Measurements from ENCODE around the gene IRF2BP2.

Gene IRF2BP2

DNA sequence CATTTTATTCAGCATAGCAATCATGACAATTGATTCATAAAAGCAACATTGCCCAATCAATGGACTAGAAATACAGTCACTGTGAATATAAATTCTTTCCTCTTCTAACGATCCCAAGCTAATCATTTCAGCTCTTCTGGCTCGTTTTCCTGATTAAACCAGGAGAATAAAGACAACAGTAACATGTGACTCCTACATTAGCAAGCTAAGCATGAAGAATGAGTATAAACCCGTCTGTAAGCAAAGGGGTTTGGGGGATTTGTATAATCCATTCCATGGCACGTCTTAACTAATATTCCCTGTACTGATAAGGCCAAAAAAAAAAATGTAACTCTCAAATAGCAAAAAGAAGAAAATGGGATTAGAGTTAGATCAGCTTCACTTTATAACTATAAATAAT is 21.6 kb downstream of the IRF2BP2 start:
- H3K36me3 ChIP-seq (ENCODE audit: control insufficient read depth, insufficient read depth, low read length): no peaks in the 10 kb centered on the region
- WGBS (ENCODE audit: extremely low coverage, insufficient coverage, low lambda C conversion rate): no CpG with 5 or more reads among the region's 4 CpGs

DNA sequence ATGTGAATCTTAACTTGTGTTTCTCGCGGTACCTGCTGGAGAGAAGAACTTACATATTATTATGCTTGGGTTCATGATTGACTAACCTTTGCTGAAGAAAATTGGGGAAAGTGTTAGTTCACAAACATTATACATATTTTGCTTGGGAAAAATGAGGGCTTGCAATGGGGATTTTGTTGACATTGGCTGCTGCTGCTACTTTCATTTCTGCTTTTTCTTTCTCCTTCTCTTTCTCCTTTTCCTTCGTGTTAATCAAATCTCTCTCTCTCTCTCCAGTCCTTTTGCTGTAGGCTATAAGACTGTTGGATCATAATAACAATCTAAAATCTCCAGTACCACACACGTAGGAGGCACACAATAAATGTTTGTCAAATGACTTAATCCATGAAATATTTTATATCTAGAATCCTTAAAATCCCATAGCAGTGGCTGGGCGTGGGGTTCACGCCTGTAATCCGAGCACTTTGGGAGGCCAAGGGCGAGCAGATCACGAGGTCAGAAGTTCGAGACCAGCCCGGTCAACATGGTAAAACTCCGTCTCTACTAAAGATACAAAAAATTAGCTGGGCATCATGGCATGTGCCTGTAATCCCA is 23.0 kb downstream of the IRF2BP2 start:
- Histone ChIP-seq H2BK5ac (ENCODE audit: low read length) (no peak overlapping the region), H3K4ac (ENCODE audit: low read depth, low read length) (no peak overlapping the region), H3K56ac (ENCODE audit: low read length) (no peak overlapping the region), H3K79me1 (ENCODE audit: low read length) (no peaks in the 10 kb centered on the region), H4K8ac (ENCODE audit: low read depth, low read length) (no peak overlapping the region), H3K23ac (ENCODE audit: low read length) (no peak overlapping the region), H4K5ac (ENCODE audit: low read length) (no peak overlapping the region), H3K27me3 (ENCODE audit: insufficient read depth, low read length, poor library complexity) (no peaks in the 10 kb centered on the region), H2BK120ac (ENCODE audit: low read depth, low read length) (no peak overlapping the region), H2AK5ac (ENCODE audit: low read length) (no peak overlapping the region), H2BK15ac (replicated peaks; ENCODE audit: low read depth) (no peak overlapping the region), H3K18ac (ENCODE audit: low read length) (no peak overlapping the region), H3K4me3 (ENCODE audit: low read length) (no peak overlapping the region), H3K9ac (ENCODE audit: low read length) (no peak overlapping the region), H3K79me2 (ENCODE audit: control insufficient read depth, insufficient read depth, low read length) (no peaks in the 10 kb centered on the region), H3K27ac (ENCODE audit: low read depth, low read length) (no peak overlapping the region), H3K36me3 (ENCODE audit: control insufficient read depth, insufficient read depth, low read length) (no peaks in the 10 kb centered on the region), H3K4me2 (ENCODE audit: low read length) (no peak overlapping the region), H3K4me1 (ENCODE audit: control insufficient read depth, low read depth, low read length) (no peaks in the 10 kb centered on the region)
- WGBS (ENCODE audit: extremely low coverage, insufficient coverage, low lambda C conversion rate): no CpG with 5 or more reads among the region's 12 CpGs
- DNase-seq: no peak

More for the DNA sequence above, 21.6 kb downstream of the IRF2BP2 start:
- Histone ChIP-seq H3K4ac (ENCODE audit: low read depth, low read length) (no peak overlapping the region), H2BK15ac (replicated peaks; ENCODE audit: low read depth) (no peak overlapping the region), H3K4me1 (ENCODE audit: control insufficient read depth, low read depth, low read length) (no peaks in the 10 kb centered on the region), H3K79me1 (ENCODE audit: low read length) (no peaks in the 10 kb centered on the region), H3K79me2 (ENCODE audit: control insufficient read depth, insufficient read depth, low read length) (no peaks in the 10 kb centered on the region), H3K56ac (ENCODE audit: low read length) (no peak overlapping the region), H2BK120ac (ENCODE audit: low read depth, low read length) (no peak overlapping the region), H3K4me2 (ENCODE audit: low read length) (no peak overlapping the region), H3K18ac (ENCODE audit: low read length) (no peak overlapping the region), H4K8ac (ENCODE audit: low read depth, low read length) (no peak overlapping the region), H3K27ac (ENCODE audit: low read depth, low read length) (no peak overlapping the region), H3K4me3 (ENCODE audit: low read length) (no peak overlapping the region), H2AK5ac (ENCODE audit: low read length) (no peak overlapping the region), H2BK5ac (ENCODE audit: low read length) (no peak overlapping the region), H3K23ac (ENCODE audit: low read length) (no peak overlapping the region), H3K9ac (ENCODE audit: low read length) (no peak overlapping the region), H3K27me3 (ENCODE audit: insufficient read depth, low read length, poor library complexity) (no peaks in the 10 kb centered on the region), H4K5ac (ENCODE audit: low read length) (no peak overlapping the region)
- no peak for DNase-seq

DNA sequence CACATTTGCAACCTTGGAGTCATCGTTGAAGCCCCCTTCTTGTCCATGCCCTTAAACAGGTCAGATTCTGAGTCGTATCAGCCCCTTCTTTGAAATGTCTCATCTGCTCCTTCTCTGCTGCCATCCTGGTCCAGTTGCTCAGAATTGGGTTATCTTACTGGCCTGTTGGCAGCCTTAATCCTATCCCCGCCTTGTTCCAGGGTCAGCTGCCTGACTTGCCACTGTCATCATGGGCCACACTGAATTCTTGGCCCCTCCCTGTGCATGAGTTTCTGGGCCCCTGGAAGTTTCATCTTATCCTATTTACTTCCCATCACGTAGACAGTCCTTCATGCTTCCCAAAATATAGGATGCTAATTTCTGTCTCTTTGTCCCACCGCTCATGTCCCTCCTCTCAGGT is 23.7 kb downstream of the IRF2BP2 start:
- no peak overlapping the region for H3K9ac ChIP-seq (ENCODE audit: low read length)
- H3K36me3 ChIP-seq (ENCODE audit: control insufficient read depth, insufficient read depth, low read length): no peaks in the 10 kb centered on the region
- no peaks in the 10 kb centered on the region for H3K27me3 ChIP-seq (ENCODE audit: insufficient read depth, low read length, poor library complexity)
- H3K79me1 ChIP-seq (ENCODE audit: low read length): no peaks in the 10 kb centered on the region
- no peak overlapping the region for H3K18ac ChIP-seq (ENCODE audit: low read length)
- H3K4me1 ChIP-seq (ENCODE audit: control insufficient read depth, low read depth, low read length): no peaks in the 10 kb centered on the region
- no peaks in the 10 kb centered on the region for H3K79me2 ChIP-seq (ENCODE audit: control insufficient read depth, insufficient read depth, low read length)
- H2BK5ac ChIP-seq (ENCODE audit: low read length): no peak overlapping the region
- H4K8ac ChIP-seq (ENCODE audit: low read depth, low read length): no peak overlapping the region
- H2BK15ac ChIP-seq (replicated peaks; ENCODE audit: low read depth): no peak overlapping the region
- H3K23ac ChIP-seq (ENCODE audit: low read length): no peak overlapping the region
- H3K27ac ChIP-seq (ENCODE audit: low read depth, low read length): no peak overlapping the region
- no peak overlapping the region for H3K4me2 ChIP-seq (ENCODE audit: low read length)
- H3K56ac ChIP-seq (ENCODE audit: low read length): no peak overlapping the region
- H3K4ac ChIP-seq (ENCODE audit: low read depth, low read length): no peak overlapping the region
- H4K5ac ChIP-seq (ENCODE audit: low read length): no peak overlapping the region
- DNase-seq: no peak
- WGBS (ENCODE audit: extremely low coverage, insufficient coverage, low lambda C conversion rate): no CpG with 5 or more reads among the region's 5 CpGs
- H2AK5ac ChIP-seq (ENCODE audit: low read length): no peak overlapping the region
- no peak overlapping the region for H3K4me3 ChIP-seq (ENCODE audit: low read length)
- H2BK120ac ChIP-seq (ENCODE audit: low read depth, low read length): no peak overlapping the region

DNA sequence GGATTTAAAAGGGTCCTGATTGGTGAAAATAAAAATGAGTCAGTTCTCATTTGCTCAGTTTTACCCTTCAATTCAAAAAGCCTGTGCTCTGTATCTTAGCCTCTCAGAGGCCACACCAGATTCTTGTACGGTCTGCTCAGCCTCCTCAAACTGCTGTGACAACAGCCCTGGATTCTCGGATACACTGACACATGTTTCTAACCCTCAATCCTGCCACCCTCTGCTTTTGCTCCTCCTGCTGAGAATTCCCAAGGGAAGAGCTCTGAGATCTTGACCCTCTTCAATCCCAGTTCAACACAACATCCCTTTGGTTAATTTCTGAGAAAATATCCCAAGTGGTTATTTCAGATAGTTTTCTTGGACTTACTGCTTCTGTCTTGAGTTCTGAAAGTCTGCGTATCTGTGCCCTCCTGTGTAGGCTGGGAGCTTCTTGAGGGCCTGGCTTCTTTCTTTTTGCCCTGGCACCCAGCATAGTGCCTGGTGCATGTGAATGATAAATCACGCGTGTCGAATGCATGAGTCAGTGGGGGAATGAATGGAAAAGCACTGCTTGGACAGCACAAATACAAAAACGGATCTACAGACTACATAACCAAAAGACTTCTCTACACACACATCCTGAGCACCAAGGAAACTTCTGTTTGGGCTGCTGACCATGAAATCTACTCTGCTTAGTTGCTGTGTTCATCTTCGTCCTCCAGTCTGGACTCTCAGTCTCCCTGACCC is 24.5 kb downstream of the IRF2BP2 start:
- no peaks in the 10 kb centered on the region for H3K79me2 ChIP-seq (ENCODE audit: control insufficient read depth, insufficient read depth, low read length)
- H2BK5ac ChIP-seq (ENCODE audit: low read length): no peak overlapping the region
- DNase-seq: no peak
- no CpG with 5 or more reads among the region's 8 CpGs for WGBS (ENCODE audit: extremely low coverage, insufficient coverage, low lambda C conversion rate)
- no peak overlapping the region for H3K4me2 ChIP-seq (ENCODE audit: low read length)
- no peak overlapping the region for H3K56ac ChIP-seq (ENCODE audit: low read length)
- H3K79me1 ChIP-seq (ENCODE audit: low read length): no peaks in the 10 kb centered on the region
- no peak overlapping the region for H3K4me3 ChIP-seq (ENCODE audit: low read length)
- no peak overlapping the region for H3K23ac ChIP-seq (ENCODE audit: low read length)
- no peaks in the 10 kb centered on the region for H3K4me1 ChIP-seq (ENCODE audit: control insufficient read depth, low read depth, low read length)
- no peak overlapping the region for H3K27ac ChIP-seq (ENCODE audit: low read depth, low read length)
- no peaks in the 10 kb centered on the region for H3K27me3 ChIP-seq (ENCODE audit: insufficient read depth, low read length, poor library complexity)
- H2BK120ac ChIP-seq (ENCODE audit: low read depth, low read length): no peak overlapping the region
- H4K5ac ChIP-seq (ENCODE audit: low read length): no peak overlapping the region
- H3K4ac ChIP-seq (ENCODE audit: low read depth, low read length): no peak overlapping the region
- no peak overlapping the region for H4K8ac ChIP-seq (ENCODE audit: low read depth, low read length)
- no peak overlapping the region for H2BK15ac ChIP-seq (replicated peaks; ENCODE audit: low read depth)
- H3K18ac ChIP-seq (ENCODE audit: low read length): no peak overlapping the region
- no peak overlapping the region for H3K9ac ChIP-seq (ENCODE audit: low read length)
- H3K36me3 ChIP-seq (ENCODE audit: control insufficient read depth, insufficient read depth, low read length): no peaks in the 10 kb centered on the region
- H2AK5ac ChIP-seq (ENCODE audit: low read length): no peak overlapping the region

DNA sequence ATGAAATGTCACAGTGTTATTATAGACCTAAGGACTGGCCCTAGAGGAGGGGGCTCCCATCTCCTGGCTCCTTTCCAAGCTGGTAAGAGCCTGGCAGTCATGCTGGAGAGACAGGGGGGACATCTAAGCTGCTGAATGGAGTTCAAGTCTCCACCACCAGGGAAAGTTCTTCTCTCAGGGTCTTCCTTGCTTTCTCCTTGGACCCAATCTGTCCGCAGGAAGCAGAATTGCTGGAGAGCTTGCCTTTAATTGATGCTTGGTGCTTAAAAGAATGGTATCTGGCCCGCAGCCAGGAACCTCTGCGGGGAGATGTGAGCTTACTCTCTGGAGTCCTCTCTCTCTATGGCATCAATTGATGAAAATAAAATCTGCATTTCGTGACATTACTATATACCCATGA is 25.1 kb downstream of the IRF2BP2 start:
- Histone ChIP-seq H2BK120ac (ENCODE audit: low read depth, low read length) (no peak overlapping the region), H4K8ac (ENCODE audit: low read depth, low read length) (no peak overlapping the region), H3K4ac (ENCODE audit: low read depth, low read length) (no peak overlapping the region), H3K36me3 (ENCODE audit: control insufficient read depth, insufficient read depth, low read length) (no peaks in the 10 kb centered on the region), H3K56ac (ENCODE audit: low read length) (no peak overlapping the region), H3K4me1 (ENCODE audit: control insufficient read depth, low read depth, low read length) (no peaks in the 10 kb centered on the region), H2BK5ac (ENCODE audit: low read length) (no peak overlapping the region), H2BK15ac (replicated peaks; ENCODE audit: low read depth) (no peak overlapping the region), H3K23ac (ENCODE audit: low read length) (no peak overlapping the region), H3K79me2 (ENCODE audit: control insufficient read depth, insufficient read depth, low read length) (no peaks in the 10 kb centered on the region), H3K9ac (ENCODE audit: low read length) (no peak overlapping the region), H3K27me3 (ENCODE audit: insufficient read depth, low read length, poor library complexity) (no peaks in the 10 kb centered on the region), H3K4me2 (ENCODE audit: low read length) (no peak overlapping the region), H3K27ac (ENCODE audit: low read depth, low read length) (no peak overlapping the region), H3K4me3 (ENCODE audit: low read length) (no peak overlapping the region), H4K5ac (ENCODE audit: low read length) (no peak overlapping the region), H2AK5ac (ENCODE audit: low read length) (no peak overlapping the region), H3K79me1 (ENCODE audit: low read length) (no peaks in the 10 kb centered on the region), H3K18ac (ENCODE audit: low read length) (no peak overlapping the region)
- DNase-seq: no peak
- WGBS (ENCODE audit: extremely low coverage, insufficient coverage, low lambda C conversion rate): no CpG with 5 or more reads among the region's 4 CpGs

DNA sequence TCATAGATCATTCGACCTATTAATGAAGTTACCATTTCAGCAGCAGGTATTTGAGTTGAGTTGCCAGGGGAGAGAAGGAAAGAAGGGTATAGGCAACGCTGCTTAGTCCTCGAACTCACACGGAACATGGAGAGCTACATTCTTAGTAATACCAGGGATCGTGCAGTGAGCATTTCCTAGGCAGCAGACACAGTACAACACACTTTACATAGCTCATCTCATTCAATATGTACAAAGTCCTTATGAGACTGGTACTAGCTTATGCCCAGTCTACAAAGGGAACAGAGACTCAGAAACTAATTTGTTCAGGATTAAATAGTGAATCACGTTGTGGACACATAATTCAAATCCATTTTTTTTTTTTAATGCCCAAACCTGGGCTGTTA is 25.6 kb downstream of the IRF2BP2 start:
- Histone ChIP-seq H3K27ac (ENCODE audit: low read depth, low read length) (no peak overlapping the region), H3K18ac (ENCODE audit: low read length) (no peak overlapping the region), H3K4me1 (ENCODE audit: control insufficient read depth, low read depth, low read length) (no peaks in the 10 kb centered on the region), H3K9ac (ENCODE audit: low read length) (no peak overlapping the region), H3K4me2 (ENCODE audit: low read length) (no peak overlapping the region), H3K56ac (ENCODE audit: low read length) (no peak overlapping the region), H4K8ac (ENCODE audit: low read depth, low read length) (no peak overlapping the region), H2BK15ac (replicated peaks; ENCODE audit: low read depth) (no peak overlapping the region), H3K36me3 (ENCODE audit: control insufficient read depth, insufficient read depth, low read length) (no peaks in the 10 kb centered on the region), H2BK120ac (ENCODE audit: low read depth, low read length) (no peak overlapping the region), H2BK5ac (ENCODE audit: low read length) (no peak overlapping the region), H4K5ac (ENCODE audit: low read length) (no peak overlapping the region), H2AK5ac (ENCODE audit: low read length) (no peak overlapping the region), H3K4ac (ENCODE audit: low read depth, low read length) (no peak overlapping the region), H3K79me2 (ENCODE audit: control insufficient read depth, insufficient read depth, low read length) (no peaks in the 10 kb centered on the region), H3K4me3 (ENCODE audit: low read length) (no peak overlapping the region), H3K23ac (ENCODE audit: low read length) (no peak overlapping the region), H3K27me3 (ENCODE audit: insufficient read depth, low read length, poor library complexity) (no peaks in the 10 kb centered on the region), H3K79me1 (ENCODE audit: low read length) (no peaks in the 10 kb centered on the region)
- DNase-seq: no peak
- WGBS (ENCODE audit: extremely low coverage, insufficient coverage, low lambda C conversion rate): no CpG with 5 or more reads among the region's 6 CpGs
